WI38 (cell line): Measurements from ENCODE around the gene HCFC1.

Source experiments
- H3K4me3 ChIP-seq: 2 replicates; pipeline ENCODE4 v1.5.1; 2011; ENCODE audit warnings: low read depth, mild to moderate bottlenecking, control low read depth, low read length
- CTCF ChIP-seq: IDR thresholded peaks from 2 replicates; pipeline ENCODE4 v1.5.1; 2012; ENCODE audit warnings: low read depth, mild to moderate bottlenecking, control low read depth, low read length

The HCFC1 gene

GRCh38 chrX:153960077-153960476 is 11.5 kb downstream of the HCFC1 start:
- no peak for TF ChIP-seq CTCF
- no peak overlapping the region for H3K4me3 ChIP-seq

GRCh38 chrX:153959649-153960048 is 12.0 kb downstream of the HCFC1 start:
- no peak overlapping the region for H3K4me3 ChIP-seq
- no peak for TF ChIP-seq CTCF

- H3K4me3 ChIP-seq = no peak overlapping the region
- no peak for TF ChIP-seq CTCF
These were observed 13.0 kb downstream of the HCFC1 start for GRCh38 chrX:153958605-153959004.

GRCh38 chrX:153957224-153957623 is 14.4 kb downstream of the HCFC1 start:
- no peak for TF ChIP-seq CTCF
- H3K4me3 ChIP-seq = no peak overlapping the region

GRCh38 chrX:153956044-153956907 is 15.3 kb downstream of the HCFC1 start:
- H3K4me3 ChIP-seq = no peak overlapping the region
- no peak for TF ChIP-seq CTCF

- TF ChIP-seq CTCF = no peak
- H3K4me3 ChIP-seq = no peak overlapping the region
These were observed 16.3 kb downstream of the HCFC1 start for GRCh38 chrX:153955228-153955732.

- H3K4me3 ChIP-seq = no peak overlapping the region
- no peak for TF ChIP-seq CTCF
These were observed 16.9 kb downstream of the HCFC1 start for GRCh38 chrX:153954558-153955227.
